Sigmoid colon (tissue), 4 donors: Measurements from ENCODE around the gene MSN.

ENCODE experiments used
- POLR2AphosphoS5 ChIP-seq, 4 donors: sonication (generic); formaldehyde crosslinking; IDR thresholded peaks; one replicate each; pipeline ENCODE4 v1.6.1; 2017; ENCODE audit warnings: antibody characterized with exemption in 4 of 4
- TF ChIP-seq, protein P1 (sequence below), 4 experiments: fragments of 450-650 bp in 3 of 4; fragments of 200-600 bp in 1 of 4; IDR thresholded peaks; one replicate each; pipeline ENCODE4 v1.5.1; 2016 to 2019; ENCODE audit warnings: antibody characterized with exemption in 4 of 4, mild to moderate bottlenecking in 3 of 4, moderate library complexity in 2 of 4

DNA sequence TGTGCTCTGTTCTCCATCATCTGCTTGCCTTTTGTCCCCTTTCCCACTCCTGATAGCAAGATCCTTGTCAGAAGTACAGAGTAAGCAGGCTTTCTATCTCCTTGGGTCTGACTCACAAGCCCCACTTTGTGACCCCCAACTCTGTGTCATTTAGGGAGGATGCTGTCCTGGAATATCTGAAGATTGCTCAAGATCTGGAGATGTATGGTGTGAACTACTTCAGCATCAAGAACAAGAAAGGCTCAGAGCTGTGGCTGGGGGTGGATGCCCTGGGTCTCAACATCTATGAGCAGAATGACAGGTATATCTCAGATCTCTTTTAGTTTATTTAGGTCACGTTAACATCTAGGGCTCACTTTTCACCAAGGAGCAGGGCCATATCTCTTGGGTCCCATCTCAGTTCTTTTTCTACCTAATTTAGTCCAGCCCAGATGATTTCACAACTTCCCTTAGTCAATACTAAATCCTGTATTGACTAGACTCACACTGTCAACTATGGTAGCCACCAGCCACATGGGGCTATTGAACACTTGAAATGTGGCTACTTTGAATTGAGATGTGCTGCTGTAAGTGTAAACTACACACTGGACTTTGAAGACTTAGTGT, 64.3 kb downstream of the MSN start:
- TF ChIP-seq POLR2AphosphoS5 (IDR thresholded peaks at IDR 0.05) = no peak
- TF ChIP-seq, protein P1, sequence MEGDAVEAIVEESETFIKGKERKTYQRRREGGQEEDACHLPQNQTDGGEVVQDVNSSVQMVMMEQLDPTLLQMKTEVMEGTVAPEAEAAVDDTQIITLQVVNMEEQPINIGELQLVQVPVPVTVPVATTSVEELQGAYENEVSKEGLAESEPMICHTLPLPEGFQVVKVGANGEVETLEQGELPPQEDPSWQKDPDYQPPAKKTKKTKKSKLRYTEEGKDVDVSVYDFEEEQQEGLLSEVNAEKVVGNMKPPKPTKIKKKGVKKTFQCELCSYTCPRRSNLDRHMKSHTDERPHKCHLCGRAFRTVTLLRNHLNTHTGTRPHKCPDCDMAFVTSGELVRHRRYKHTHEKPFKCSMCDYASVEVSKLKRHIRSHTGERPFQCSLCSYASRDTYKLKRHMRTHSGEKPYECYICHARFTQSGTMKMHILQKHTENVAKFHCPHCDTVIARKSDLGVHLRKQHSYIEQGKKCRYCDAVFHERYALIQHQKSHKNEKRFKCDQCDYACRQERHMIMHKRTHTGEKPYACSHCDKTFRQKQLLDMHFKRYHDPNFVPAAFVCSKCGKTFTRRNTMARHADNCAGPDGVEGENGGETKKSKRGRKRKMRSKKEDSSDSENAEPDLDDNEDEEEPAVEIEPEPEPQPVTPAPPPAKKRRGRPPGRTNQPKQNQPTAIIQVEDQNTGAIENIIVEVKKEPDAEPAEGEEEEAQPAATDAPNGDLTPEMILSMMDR (IDR thresholded peaks at IDR 0.05) = no peak
